Neural progenitor cell (in vitro differentiated cells): ENCODE data around the gene C15orf40.

Source experiments
- CTCF ChIP-seq: fragments of 200-600 bp; sonication (generic); IDR thresholded peaks from 2 replicates; pipeline ENCODE4 v1.5.1; 2017; ENCODE audit warnings: antibody characterized with exemption, mild to moderate bottlenecking
- EZH2 ChIP-seq: fragments of 200-600 bp; sonication (generic); IDR thresholded peaks from 2 replicates; pipeline ENCODE4 v1.6.1; 2017; ENCODE audit warnings: antibody characterized with exemption, mild to moderate bottlenecking, moderate library complexity
- EZH2phosphoT487 ChIP-seq: fragments of 200-600 bp; sonication (generic); IDR thresholded peaks from 2 replicates; pipeline ENCODE4 v1.6.1; 2017; ENCODE audit warnings: antibody characterized with exemption

- TF ChIP-seq CTCF (no peak), EZH2 (no peak), EZH2phosphoT487 (no peak)
These were observed 41.7 kb upstream of the C15orf40 start for GRCh38 chr15:83053151-83053550.
